Lower lobe of right lung (tissue), 2 donors: ENCODE results near the gene MYO1F. TPM values are rescaled to one million over a fixed set of nuclear protein-coding genes. Genes with fewer than 3 reads are reported as not detected.
A peak's percentile ranks its signal among the peaks of the same experiment; 100 is the strongest.
"Not testable (repeated sequence)": the region's sequence is repeated elsewhere in the genome, so short reads cannot be mapped to it uniquely, and the experiment has no call there.

Experiments used
- ATAC-seq, 2 donors: fragments of 200-7000 bp; cut with Tn5 transposase; one replicate each; pipeline ENCODE4 v1.9.1; 2020 to 2022; ENCODE audit warnings: mild to moderate bottlenecking in 2 of 2, moderate library complexity in 2 of 2
- DNase-seq: peaks from one replicate; pipeline ENCODE4 v3.0.0-alpha.2; 2020
- H3K27ac ChIP-seq: fragments of 200-600 bp; one replicate; pipeline ENCODE4 v1.8.0; 2022
- H3K27me3 ChIP-seq: fragments of 200-600 bp; one replicate; pipeline ENCODE4 v1.8.0; 2022; ENCODE audit warnings: low read depth
- H3K36me3 ChIP-seq: fragments of 200-600 bp; one replicate; pipeline ENCODE4 v1.8.0; 2022; ENCODE audit warnings: mild to moderate bottlenecking
- H3K4me1 ChIP-seq: fragments of 200-600 bp; one replicate; pipeline ENCODE4 v1.8.0; 2022
- H3K4me3 ChIP-seq: fragments of 200-600 bp; one replicate; pipeline ENCODE4 v1.8.0; 2022; ENCODE audit warnings: mild to moderate bottlenecking
- H3K9me3 ChIP-seq: fragments of 200-600 bp; one replicate; pipeline ENCODE4 v1.8.0; 2022
- CTCF ChIP-seq: fragments of 200-600 bp; IDR thresholded peaks from one replicate; pipeline ENCODE4 v1.8.0; 2022; ENCODE audit warnings: antibody characterized with exemption, mild to moderate bottlenecking
- intact Hi-C: fragments of 100-400 bp; cut with DNase I; formaldehyde crosslinking; loops from one replicate; pipeline ENCODE4 v1.11.0; 2022
- total RNA-seq: library from RNA; stranded (reverse); fragmentation: NEBNext Ultra II Directional; extraction: Animal tissue kit (Norgen Biotek cat#: 25700); gene quantifications from one replicate; pipeline ENCODE4 v1.2.1, GENCODE V29; 2021
- donor health status: DM: no; HTN: yes; CAD: no; lungs with severe emphysema.

Gene MYO1F
- total RNA-seq, 1 donor from 2014 or later: 162 TPM

GRCh38 chr19:8573316-8573715 is 3.9 kb downstream of the MYO1F start:
- Histone ChIP-seq H3K4me1 (peaks cover 69% of the 10 kb centered on the region), H3K27ac (no peak overlapping the region), H3K9me3 (no peaks in the 10 kb centered on the region), H3K27me3 (no peaks in the 10 kb centered on the region), H3K4me3 (peak overlapping the region; percentile 25), H3K36me3 (no peaks in the 10 kb centered on the region)
- TF ChIP-seq CTCF: no peak
- intact Hi-C loops: no loop called here
- DNase-seq (no peak), ATAC-seq (no peak)

GRCh38 chr19:8571006-8571411 is 6.2 kb downstream of the MYO1F start:
- H3K27me3 ChIP-seq: no peaks in the 10 kb centered on the region
- intact Hi-C loops: no loop called here
- H3K4me3 ChIP-seq: peak overlapping the region; percentile 38
- H3K27ac ChIP-seq: peak overlapping the region; percentile 60
- ATAC-seq (peak; percentile 66 to 75), DNase-seq (peak; percentile 71)
- TF ChIP-seq CTCF: no peak
- peaks cover 70% of the 10 kb centered on the region for H3K4me1 ChIP-seq
- no peaks in the 10 kb centered on the region for H3K9me3 ChIP-seq
- H3K36me3 ChIP-seq: no peaks in the 10 kb centered on the region

- DNase-seq (peak; percentile 71), ATAC-seq (peak; percentile 81 to 85)
- peak overlapping the region; percentile 14 for H3K4me3 ChIP-seq
- no peak for TF ChIP-seq CTCF
- intact Hi-C loops: no loop called here
- H3K27me3 ChIP-seq: no peaks in the 10 kb centered on the region
- peaks cover 59% of the 10 kb centered on the region for H3K4me1 ChIP-seq
- H3K27ac ChIP-seq: peak overlapping the region; percentile 60
- no peaks in the 10 kb centered on the region for H3K36me3 ChIP-seq
- H3K9me3 ChIP-seq: no peaks in the 10 kb centered on the region
Measured at GRCh38 chr19:8569066-8569771, 8.0 kb downstream of the MYO1F start.

- peak overlapping the region; percentile 11 for H3K27ac ChIP-seq
Measured at GRCh38 chr19:8567522-8568172, 9.6 kb downstream of the MYO1F start.

GRCh38 chr19:8566855-8567254 is 10.4 kb downstream of the MYO1F start:
- H3K27ac ChIP-seq: no peak overlapping the region
- no peak overlapping the region for H3K4me3 ChIP-seq
- intact Hi-C loops: no loop called here
- peaks cover 48% of the 10 kb centered on the region for H3K4me1 ChIP-seq
- H3K36me3 ChIP-seq: no peaks in the 10 kb centered on the region
- H3K9me3 ChIP-seq: no peaks in the 10 kb centered on the region
- DNase-seq (no peak), ATAC-seq (no peak)
- TF ChIP-seq CTCF: no peak
- no peaks in the 10 kb centered on the region for H3K27me3 ChIP-seq

More at GRCh38 chr19:8567522-8568172, 9.6 kb downstream of the MYO1F start:
- TF ChIP-seq CTCF: no peak
- intact Hi-C loops: no loop called here
- Histone ChIP-seq H3K4me1 (peaks cover 56% of the 10 kb centered on the region), H3K4me3 (no peak overlapping the region), H3K27me3 (no peaks in the 10 kb centered on the region), H3K9me3 (no peaks in the 10 kb centered on the region), H3K36me3 (no peaks in the 10 kb centered on the region)
- peak; percentile 79 for DNase-seq
- peak; percentile 61 to 79 for ATAC-seq

GRCh38 chr19:8564866-8565265 is 12.4 kb downstream of the MYO1F start:
- H3K27ac ChIP-seq, ATAC-seq, H3K4me3 ChIP-seq, H3K36me3 ChIP-seq, intact Hi-C loops, H3K9me3 ChIP-seq, DNase-seq, H3K27me3 ChIP-seq: not testable (repeated sequence)
- H3K4me1 ChIP-seq: peaks cover 28% of the 10 kb centered on the region
